A549 treated with AZD9567 at 1 μM for 4 hours (cell line): Measurements from ENCODE around the gene RXFP3. TPM values are rescaled to one million over a fixed set of nuclear protein-coding genes. Genes with fewer than 3 reads are reported as not detected.

Experiments used
- total RNA-seq: library from RNA; stranded (reverse); fragments of 200-300 nt; extraction: Qiagen RNA extraction; gene quantifications from 5 replicates; pipeline ENCODE4 v1.2.3, GENCODE V29; 2022; ENCODE audit not compliant: insufficient read depth

Gene RXFP3
- not detected in 5 replicates for total RNA-seq

DNA sequence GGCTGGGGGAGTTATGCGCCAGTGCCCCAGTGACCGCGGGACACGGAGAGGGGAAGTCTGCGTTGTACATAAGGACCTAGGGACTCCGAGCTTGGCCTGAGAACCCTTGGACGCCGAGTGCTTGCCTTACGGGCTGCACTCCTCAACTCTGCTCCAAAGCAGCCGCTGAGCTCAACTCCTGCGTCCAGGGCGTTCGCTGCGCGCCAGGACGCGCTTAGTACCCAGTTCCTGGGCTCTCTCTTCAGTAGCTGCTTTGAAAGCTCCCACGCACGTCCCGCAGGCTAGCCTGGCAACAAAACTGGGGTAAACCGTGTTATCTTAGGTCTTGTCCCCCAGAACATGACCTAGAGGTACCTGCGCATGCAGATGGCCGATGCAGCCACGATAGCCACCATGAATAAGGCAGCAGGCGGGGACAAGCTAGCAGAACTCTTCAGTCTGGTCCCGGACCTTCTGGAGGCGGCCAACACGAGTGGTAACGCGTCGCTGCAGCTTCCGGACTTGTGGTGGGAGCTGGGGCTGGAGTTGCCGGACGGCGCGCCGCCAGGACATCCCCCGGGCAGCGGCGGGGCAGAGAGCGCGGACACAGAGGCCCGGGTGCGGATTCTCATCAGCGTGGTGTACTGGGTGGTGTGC, at the start of gene RXFP3:
Gene RXFP3, plus strand, starts transcription at position 6 of the 636 bp plus-strand sequence. Its CDS starts 355 bp downstream, at position 361.

DNA sequence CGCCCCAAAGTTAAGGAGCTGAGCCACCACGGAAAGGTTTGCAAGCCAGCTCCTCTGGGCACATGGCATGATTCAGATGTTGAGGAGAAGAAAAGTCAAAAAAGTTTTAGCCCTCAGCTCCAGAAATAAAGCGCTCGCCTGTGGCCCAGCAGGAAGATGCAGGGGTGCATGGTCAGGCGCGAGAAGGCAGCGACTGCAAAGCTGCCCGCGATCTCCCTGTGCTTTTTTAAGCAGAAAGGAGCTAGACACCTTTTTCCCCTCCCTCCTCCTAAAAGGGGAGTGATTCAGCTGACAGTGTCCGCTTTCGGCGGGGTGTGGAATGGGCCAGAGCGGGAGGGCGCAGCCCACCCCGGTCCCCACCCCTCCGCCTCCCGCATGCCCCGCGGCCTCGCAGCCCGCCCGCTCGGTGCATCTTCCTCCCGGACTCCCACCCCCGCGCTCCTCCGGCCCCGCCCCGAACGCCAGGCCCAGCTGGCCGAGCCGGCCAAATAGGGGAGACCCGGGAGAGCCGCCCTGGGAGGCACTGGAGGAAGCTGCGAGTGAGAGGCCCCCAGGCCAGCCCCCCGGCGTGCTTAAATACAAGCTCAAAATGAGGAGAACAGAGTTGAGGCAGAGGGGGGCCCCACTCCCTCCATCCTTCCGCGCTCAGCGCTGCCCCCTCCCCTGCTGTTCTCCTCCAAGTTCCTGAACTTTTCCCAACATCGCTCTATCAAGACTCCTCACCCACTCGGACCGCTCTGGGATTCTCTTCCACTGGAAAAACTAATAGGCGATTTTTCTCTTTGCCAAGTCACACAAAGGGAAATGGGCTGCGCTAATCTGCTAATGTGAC, 44.2 kb upstream of the RXFP3 start, which contains the start of gene ADAMTS12:
Gene ADAMTS12, minus strand, starts transcription at position 203 of the 832 bp plus-strand sequence. Its CDS starts 134 bp downstream, at position 69.

GRCh38 chr5:33984671-33985124, 48.5 kb downstream of the RXFP3 start, which contains the start of gene SLC45A2:
TSS of gene SLC45A2 (minus strand) at chr5:33984693. CDS start at chr5:33984583, 110 bp downstream.

Other genes with a start within 250 kb of the RXFP3 start
- 2.5 to 5.9 TPM (median 5.2 TPM) in 5 replicates for gene ADAMTS12, start 44.4 kb upstream of the RXFP3 start, total RNA-seq
- 0.05 TPM in 2 of 5 replicates, not detected in the others for gene SLC45A2, start 48.3 kb downstream of the RXFP3 start, total RNA-seq
- gene AMACR, start 71.7 kb downstream of the RXFP3 start, total RNA-seq, result 15.2 to 23.2 TPM (median 18.7 TPM) in 5 replicates
- gene C1QTNF3, start 106.8 kb downstream of the RXFP3 start, total RNA-seq, result 0.13 to 0.25 TPM (median 0.15 TPM) in 4 of 5 replicates, not detected in the other